HepG2 (cell line): ENCODE results near the gene STK39. TPM values are rescaled to one million over a fixed set of nuclear protein-coding genes. Genes with fewer than 3 reads are reported as not detected.

Source experiments
- AFF4 ChIP-seq: sonication (generic); formaldehyde crosslinking; IDR thresholded peaks from 2 replicates; pipeline ENCODE4 v1.4.0; 2020; ENCODE audit warnings: missing genetic modification reagents
- FOXK1 ChIP-seq: sonication (generic); formaldehyde crosslinking; IDR thresholded peaks from 2 replicates; pipeline ENCODE4 v1.4.0; 2020; ENCODE audit warnings: low read depth, missing genetic modification reagents, borderline replicate concordance
- IRF2 ChIP-seq: IDR thresholded peaks from 2 replicates; pipeline ENCODE4 v1.6.1; 2018; ENCODE audit warnings: missing genetic modification reagents, missing compliant biosample characterization
- MLXIP ChIP-seq: sonication (generic); formaldehyde crosslinking; IDR thresholded peaks from 2 replicates; pipeline ENCODE4 v1.9.0; 2021; ENCODE audit warnings: missing genetic modification reagents, borderline replicate concordance
- ONECUT2 ChIP-seq: sonication (generic); formaldehyde crosslinking; IDR thresholded peaks from 2 replicates; pipeline ENCODE4 v1.4.0; 2020; ENCODE audit warnings: missing genetic modification reagents
- SIX4 ChIP-seq: sonication (generic); formaldehyde crosslinking; IDR thresholded peaks from 2 replicates; pipeline ENCODE4 v1.4.0; 2020; ENCODE audit warnings: missing genetic modification reagents
- SMARCC2 ChIP-seq: fragments of 450-650 bp; IDR thresholded peaks from 2 replicates; pipeline ENCODE4 v1.6.1; 2017; ENCODE audit warnings: antibody characterized with exemption, mild to moderate bottlenecking
- SMARCE1 ChIP-seq: fragments of 450-650 bp; IDR thresholded peaks from 2 replicates; pipeline ENCODE4 v1.6.1; 2017; ENCODE audit warnings: borderline replicate concordance
- TFAP4 ChIP-seq: sonication (generic); IDR thresholded peaks from 2 replicates; pipeline ENCODE4 v1.6.1; 2016; ENCODE audit warnings: low read depth, borderline replicate concordance
- THYN1 ChIP-seq: sonication (generic); formaldehyde crosslinking; IDR thresholded peaks from 2 replicates; pipeline ENCODE4 v1.8.1; 2023; ENCODE audit warnings: low read depth, mild to moderate bottlenecking, moderate library complexity, missing genetic modification reagents, borderline replicate concordance
- ZBTB25 ChIP-seq: IDR thresholded peaks from 2 replicates; pipeline ENCODE4 v1.6.1; 2018; ENCODE audit warnings: missing genetic modification reagents
- ZC3H4 ChIP-seq: sonication (generic); formaldehyde crosslinking; IDR thresholded peaks from 2 replicates; pipeline ENCODE4 v1.4.0; 2020; ENCODE audit warnings: missing genetic modification reagents, borderline replicate concordance
- ZNF256 ChIP-seq: sonication (generic); formaldehyde crosslinking; conservative IDR thresholded peaks from 2 replicates; pipeline ENCODE4 v1.4.0; 2020; ENCODE audit warnings: missing genetic modification reagents
- ZNF629 ChIP-seq: sonication (generic); formaldehyde crosslinking; conservative IDR thresholded peaks from 2 replicates; pipeline ENCODE4 v1.5.0; 2020; ENCODE audit warnings: missing genetic modification reagents
- polyA plus RNA-seq, 8 experiments: library from polyadenylated mRNA; depleted of rRNA in 3 of 8; stranded (reverse) in 7 of 8; unstranded in 1 of 8; fragments of >200 nt; fragmentation: Illumina TruSeq in 4 of 8; extraction: Trizol in 4 of 8; gene quantifications; 2 replicates each; pipeline versions ENCODE4 v1.2.1 to v1.2.3, GENCODE V29; 2011 to 2016; ENCODE audit warnings: low read depth in 4 of 8, missing spikeins in 1 of 8, mixed read lengths in 1 of 8; ENCODE audit not compliant: insufficient read depth in 1 of 8
- total RNA-seq, 5 experiments: library from RNA; depleted of rRNA; stranded (reverse); fragments of >200 nt; fragmentation: Illumina TruSeq; extraction: Trizol; gene quantifications; 2 replicates each; pipeline ENCODE4 v1.2.3, GENCODE V29; 2016; ENCODE audit warnings: low read depth in 1 of 5
- TF ChIP-seq, protein P1 (sequence below): sonication (generic); formaldehyde crosslinking; IDR thresholded peaks from 2 replicates; pipeline ENCODE4 v1.5.0; 2020; ENCODE audit warnings: missing genetic modification reagents
- TF ChIP-seq, protein P2 (sequence below): IDR thresholded peaks from 2 replicates; pipeline ENCODE4 v1.6.1; 2012; ENCODE audit warnings: low read depth, low read length, improper control_type of control experiment

Gene STK39
- total and polyA plus RNA-seq, 2 of the 13 experiments (the other 11 are each of a cell fraction or from before 2014, with no cell fraction given) = 27.3 to 38.4 TPM

DNA sequence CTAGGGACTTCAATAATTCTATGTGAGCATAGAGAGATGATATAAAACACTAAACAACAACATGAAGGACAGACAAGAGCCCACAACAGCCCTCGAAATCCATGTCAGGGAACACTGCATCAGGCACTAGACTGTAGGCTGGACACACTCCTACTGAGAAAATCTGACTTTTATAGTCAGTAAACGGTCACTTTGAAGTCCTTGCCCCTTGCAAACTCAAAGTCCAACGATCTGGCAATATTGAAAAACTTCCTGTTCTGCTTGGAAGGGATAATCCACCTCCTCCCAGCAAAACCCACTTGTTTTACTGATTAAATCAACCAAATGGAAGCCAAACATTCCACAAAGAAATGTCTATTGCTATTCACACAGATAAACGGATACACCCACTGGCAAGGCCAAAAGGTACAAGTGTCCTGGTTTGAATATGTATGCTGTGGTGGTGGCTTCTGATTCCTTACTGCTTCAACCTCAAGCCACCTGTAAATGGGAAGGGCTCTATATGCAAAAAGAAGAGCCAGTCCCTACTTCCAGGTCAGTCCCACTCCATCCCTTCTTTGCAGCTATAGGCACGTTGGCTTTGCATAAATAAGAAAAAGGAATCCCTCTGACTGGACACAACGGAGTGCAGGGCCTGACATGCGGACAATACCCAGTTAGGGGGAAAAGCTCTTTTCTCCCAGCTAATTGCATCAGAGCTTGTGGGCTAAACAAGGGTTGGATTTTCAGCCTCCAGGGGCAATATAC lies 56.6 kb downstream of the STK39 start (continued):
- 0 out of 2 replicates have a peak, but pooled peaks have one; percentile 48 for TF ChIP-seq SIX4 (CRISPR knock-in tag)
- no peak for TF ChIP-seq ZNF256
- TF ChIP-seq THYN1 (CRISPR knock-in tag) = no peak
- peak; percentile 83 for TF ChIP-seq IRF2 (CRISPR knock-in tag)
- TF ChIP-seq SMARCE1 = no peak
- TF ChIP-seq ONECUT2 (CRISPR knock-in tag) = peak; percentile 70
- 0 out of 2 replicates have a peak, but pooled peaks have one; percentile 8 for TF ChIP-seq SMARCC2
- TF ChIP-seq, protein P1, sequence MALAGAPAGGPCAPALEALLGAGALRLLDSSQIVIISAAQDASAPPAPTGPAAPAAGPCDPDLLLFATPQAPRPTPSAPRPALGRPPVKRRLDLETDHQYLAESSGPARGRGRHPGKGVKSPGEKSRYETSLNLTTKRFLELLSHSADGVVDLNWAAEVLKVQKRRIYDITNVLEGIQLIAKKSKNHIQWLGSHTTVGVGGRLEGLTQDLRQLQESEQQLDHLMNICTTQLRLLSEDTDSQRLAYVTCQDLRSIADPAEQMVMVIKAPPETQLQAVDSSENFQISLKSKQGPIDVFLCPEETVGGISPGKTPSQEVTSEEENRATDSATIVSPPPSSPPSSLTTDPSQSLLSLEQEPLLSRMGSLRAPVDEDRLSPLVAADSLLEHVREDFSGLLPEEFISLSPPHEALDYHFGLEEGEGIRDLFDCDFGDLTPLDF (CRISPR knock-in tag) = no peak
- TF ChIP-seq FOXK1 (CRISPR knock-in tag) = no peak
- TF ChIP-seq ZNF629 (CRISPR knock-in tag) = no peak; the same call in 1 of the 2 replicates
- TF ChIP-seq ZC3H4 (CRISPR knock-in tag) = no peak
- TF ChIP-seq, protein P2, sequence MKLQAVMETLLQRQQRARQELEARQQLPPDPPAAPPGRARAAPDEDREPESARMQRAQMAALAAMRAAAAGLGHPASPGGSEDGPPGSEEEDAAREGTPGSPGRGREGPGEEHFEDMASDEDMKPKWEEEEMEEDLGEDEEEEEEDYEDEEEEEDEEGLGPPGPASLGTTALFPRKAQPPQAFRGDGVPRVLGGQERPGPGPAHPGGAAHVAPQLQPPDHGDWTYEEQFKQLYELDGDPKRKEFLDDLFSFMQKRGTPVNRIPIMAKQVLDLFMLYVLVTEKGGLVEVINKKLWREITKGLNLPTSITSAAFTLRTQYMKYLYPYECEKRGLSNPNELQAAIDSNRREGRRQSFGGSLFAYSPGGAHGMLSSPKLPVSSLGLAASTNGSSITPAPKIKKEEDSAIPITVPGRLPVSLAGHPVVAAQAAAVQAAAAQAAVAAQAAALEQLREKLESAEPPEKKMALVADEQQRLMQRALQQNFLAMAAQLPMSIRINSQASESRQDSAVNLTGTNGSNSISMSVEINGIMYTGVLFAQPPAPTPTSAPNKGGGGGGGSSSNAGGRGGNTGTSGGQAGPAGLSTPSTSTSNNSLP = peak; percentile 96
- 0 out of 2 replicates have a peak, but pooled peaks have one; percentile 18 for TF ChIP-seq TFAP4
- no peak; the same call in 1 of the 2 replicates for TF ChIP-seq AFF4 (CRISPR knock-in tag)
- TF ChIP-seq ZBTB25 = peak; percentile 85
- TF ChIP-seq MLXIP (CRISPR knock-in tag) = no peak
